DOHH2 (cell line): Measurements from ENCODE around the gene DDX46.

ENCODE experiments used
- CTCF ChIP-seq: fragments of 200-600 bp; sonication (generic); IDR thresholded peaks from one replicate; pipeline ENCODE4 v1.5.1; 2014; ENCODE audit warnings: antibody characterized with exemption, mild to moderate bottlenecking, low read depth, low read length; ENCODE audit not compliant: poor library complexity, severe bottlenecking
- EZH2phosphoT487 ChIP-seq: fragments of 200-600 bp; sonication (generic); IDR thresholded peaks from 2 replicates; pipeline ENCODE4 v1.6.1; 2017; ENCODE audit warnings: borderline replicate concordance, mild to moderate bottlenecking, antibody characterized with exemption, low read length, moderate library complexity, mixed read lengths

DNA sequence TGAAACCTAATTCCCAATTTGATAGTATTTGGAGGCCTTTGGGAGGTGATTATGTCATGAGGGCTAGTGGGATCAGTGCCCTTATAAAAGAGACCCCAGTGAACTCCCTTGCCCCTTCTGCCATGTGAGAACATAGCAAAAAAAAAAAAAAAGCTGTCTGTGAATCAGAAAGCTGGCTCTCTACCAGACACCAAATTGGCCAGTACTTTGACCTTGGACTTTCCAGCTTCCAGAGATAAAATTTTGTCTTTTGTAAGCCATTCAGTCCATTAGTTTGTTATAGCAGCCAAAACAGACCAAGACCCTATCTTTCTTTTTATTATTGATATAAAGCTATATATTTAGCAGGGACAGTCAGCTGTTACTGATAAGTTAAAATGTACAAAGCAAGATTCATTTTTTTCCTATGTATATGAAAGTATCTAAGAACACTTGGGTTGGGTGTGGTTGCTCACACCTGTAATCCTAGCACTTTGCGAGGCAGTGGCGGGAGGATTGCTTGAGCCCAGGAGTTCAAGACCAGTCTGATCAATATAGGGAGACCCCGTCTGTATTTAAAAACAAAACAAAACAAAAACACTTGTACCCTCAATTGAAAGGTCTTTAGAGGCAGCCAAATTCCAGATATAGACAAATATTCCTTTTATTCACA lies 79.1 kb downstream of the DDX46 start:
- no peak for TF ChIP-seq CTCF
- TF ChIP-seq EZH2phosphoT487: no peak
